Stimulated activated CD4-positive, alpha-beta T cell treated with anti-CD3 and anti-CD28 coated beads, TNF-alpha, amount 100 ng/mL, for 24 hours (primary cell): ENCODE data around the gene SPOCK2.
"Not testable (repeated sequence)": the region's sequence is repeated elsewhere in the genome, so short reads cannot be mapped to it uniquely, and the experiment has no call there.

Experiments used
- DNase-seq, 3 experiments: peaks; one replicate each; pipeline ENCODE4 v3.0.0-alpha.2; 2020; ENCODE audit warnings: low read depth in 3 of 3

The SPOCK2 gene

DNA sequence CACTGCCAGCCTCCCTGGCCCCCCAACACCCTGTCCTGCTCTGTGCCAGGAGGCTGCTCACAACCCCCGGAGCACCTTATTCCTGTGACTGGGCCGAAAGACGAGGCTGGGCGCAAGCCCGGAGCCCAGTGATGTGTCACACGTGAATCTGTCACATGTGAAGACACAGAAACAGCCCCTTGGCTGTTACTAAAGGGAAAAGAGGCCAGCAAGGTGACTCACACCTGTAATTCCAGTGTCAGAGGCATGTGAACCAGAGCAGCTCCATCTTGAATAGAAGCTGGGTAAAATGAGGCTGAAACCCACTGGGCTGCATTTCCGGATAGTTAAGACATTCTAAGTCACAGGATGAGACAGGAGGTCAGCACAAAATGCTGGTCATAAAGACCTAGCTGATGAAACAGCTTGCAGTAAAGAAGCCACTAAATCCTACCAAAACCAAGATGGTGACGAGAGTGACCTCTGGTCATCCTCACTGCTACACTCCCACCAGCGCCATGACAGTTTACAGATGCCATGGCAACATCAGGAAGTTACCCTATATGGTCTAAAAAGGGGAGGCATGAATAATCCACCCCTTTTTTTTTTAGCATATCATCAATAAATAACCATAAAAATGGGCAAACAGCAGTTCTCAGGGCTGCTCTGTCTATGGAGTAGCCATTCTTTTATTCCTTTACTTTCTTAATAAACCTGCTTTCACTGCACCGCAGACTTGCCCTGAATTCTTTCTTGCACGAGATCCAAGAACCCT, 55.8 kb downstream of the SPOCK2 start:
- DNase-seq = not testable (repeated sequence)

DNA sequence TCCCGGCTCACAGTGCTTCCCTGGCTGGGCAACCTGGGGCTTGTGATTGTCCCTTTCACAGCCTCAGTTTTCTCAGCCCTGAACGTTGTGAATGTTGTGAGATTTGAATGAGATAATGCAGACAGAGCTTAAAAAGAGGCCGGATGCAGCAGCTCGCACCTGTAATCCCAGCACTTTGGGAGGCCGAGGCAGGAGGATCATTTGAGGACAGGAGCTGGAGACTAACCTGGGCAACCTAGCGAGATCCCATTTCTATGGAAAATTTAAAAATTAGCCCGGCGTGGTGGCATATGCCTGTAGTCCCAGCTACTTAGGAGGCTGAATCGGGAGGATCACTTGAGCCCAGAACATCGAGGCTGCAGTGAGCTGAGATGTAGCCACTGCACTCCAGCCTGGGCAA, 56.6 kb downstream of the SPOCK2 start:
- no peak for DNase-seq

DNA sequence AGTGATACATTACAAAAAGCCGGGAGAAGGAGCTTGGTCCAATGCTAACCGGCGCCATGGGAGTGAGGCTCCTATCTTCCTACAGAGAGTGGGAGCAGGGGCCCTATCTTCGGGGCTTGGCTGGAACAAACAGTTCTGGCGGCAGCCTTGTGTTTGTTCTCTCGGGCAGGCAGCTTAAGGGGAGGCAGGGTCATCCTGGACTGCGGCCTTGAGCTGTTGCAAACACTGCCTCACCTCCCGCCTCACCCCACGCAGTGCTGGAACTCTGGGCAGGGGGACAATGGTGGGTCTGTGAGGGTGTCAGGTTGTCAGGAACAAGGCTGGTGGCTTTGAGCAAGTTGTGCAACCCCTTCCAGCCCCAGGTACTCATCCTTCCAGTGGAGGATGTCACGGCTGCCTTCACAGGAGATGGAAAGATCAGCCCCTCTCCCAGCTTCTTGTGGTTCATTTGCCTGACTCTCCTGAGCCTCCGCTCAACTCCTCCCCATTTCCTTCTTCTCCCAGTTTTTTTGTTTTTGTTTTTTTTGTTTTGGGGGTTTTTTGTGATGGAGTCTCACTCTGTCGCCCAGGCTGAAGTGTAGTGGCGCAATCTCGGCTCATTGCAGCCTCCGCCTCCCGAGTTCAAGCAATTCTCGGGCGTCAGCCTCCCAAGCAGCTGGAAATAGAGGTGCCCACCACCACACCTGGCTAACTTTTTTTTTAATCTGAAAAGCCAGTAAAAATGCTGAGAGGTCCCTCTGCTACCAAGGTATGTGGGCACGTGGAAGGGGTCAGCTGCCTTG, 57.4 kb downstream of the SPOCK2 start:
- no peak for DNase-seq

DNA sequence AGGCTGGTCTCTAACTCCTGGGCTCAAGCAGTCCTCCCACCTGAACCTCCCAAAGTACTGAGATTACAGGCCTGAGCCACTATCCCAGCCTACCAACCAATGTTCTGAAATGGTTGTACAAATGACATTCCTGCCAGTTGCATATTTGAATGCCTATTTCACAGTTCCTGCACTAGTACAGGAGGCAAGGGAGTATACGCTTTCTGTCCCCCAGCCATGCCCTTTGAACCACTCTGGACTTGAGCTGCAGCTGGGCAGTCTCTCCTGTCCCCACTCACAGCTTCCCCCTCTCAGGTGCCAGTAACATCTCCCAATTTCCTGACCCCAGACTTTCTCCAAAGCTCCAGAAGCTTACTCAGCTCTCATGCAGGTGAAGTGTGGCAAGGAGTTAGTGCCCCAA, 58.9 kb downstream of the SPOCK2 start:
- DNase-seq = no peak

- no peak for DNase-seq
Measured at GRCh38 chr10:72027498-72027897, 60.9 kb downstream of the SPOCK2 start.

GRCh38 chr10:72026278-72027111, 61.9 kb downstream of the SPOCK2 start:
- DNase-seq = no peak

DNA sequence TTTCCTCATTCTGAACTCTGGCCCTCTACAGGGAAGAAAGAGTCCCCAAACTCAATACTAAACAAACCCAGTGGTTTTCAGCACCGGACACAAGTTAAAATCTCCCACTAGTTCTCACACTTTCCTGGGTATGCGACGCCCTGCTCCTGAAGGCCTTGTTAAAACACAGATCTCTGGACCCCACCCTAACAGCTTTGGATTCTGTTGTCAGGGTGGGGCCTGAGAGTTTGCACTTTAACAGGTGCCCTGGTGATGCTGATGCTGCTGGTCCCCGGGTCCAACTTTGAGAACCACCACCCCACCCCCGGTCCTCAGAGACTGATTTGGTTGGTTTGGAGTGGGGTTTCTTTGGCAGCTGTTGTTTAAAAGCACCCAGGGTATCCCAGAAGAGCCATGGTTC, 62.5 kb downstream of the SPOCK2 start:
- no peak for DNase-seq

DNA sequence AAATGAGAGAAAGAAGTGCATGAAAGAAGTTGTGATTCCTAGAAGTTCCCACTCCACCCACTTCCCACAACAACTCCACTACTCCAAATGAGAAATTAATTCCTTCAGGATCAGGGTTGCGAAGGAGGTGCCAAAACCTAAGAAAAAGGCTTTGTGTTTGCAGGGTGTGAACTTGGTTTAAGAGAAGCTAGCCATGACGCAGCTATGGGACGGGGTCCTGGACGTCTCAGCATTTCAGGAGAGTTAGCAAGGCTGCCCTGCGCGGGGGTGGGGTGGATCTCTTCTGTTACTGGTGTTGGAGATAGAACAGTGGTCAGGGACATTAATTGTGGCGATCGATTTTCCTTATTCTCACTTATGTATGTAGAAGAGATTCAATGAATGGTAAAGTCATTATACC, 63.0 kb downstream of the SPOCK2 start:
- DNase-seq = no peak

DNA sequence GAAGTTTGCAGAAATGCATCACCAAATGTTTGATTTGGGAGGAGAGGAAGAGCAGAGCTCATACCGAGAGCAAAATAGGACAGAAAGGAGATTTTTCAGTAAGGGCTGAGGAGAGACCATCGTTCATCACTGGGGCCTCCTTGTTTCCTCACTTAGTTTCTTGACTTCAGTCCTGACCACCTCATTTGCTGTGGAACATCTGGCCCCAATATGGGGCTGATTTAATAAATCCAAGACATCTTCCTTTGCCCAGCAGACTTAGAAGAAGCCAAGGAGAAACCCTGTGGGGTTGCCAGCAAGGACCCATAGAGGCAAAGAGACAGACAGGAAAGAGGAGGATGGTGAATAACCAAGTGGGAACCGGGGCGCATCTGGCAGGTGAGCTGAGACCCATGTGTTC, 63.8 kb downstream of the SPOCK2 start:
- DNase-seq = no peak

- DNase-seq = no peak
Measured at GRCh38 chr10:72022228-72022627, 66.1 kb downstream of the SPOCK2 start.

GRCh38 chr10:72020914-72021809, 67.2 kb downstream of the SPOCK2 start:
- DNase-seq = no peak

- no peak for DNase-seq
Measured at GRCh38 chr10:72019085-72019876, 69.1 kb downstream of the SPOCK2 start.

DNA sequence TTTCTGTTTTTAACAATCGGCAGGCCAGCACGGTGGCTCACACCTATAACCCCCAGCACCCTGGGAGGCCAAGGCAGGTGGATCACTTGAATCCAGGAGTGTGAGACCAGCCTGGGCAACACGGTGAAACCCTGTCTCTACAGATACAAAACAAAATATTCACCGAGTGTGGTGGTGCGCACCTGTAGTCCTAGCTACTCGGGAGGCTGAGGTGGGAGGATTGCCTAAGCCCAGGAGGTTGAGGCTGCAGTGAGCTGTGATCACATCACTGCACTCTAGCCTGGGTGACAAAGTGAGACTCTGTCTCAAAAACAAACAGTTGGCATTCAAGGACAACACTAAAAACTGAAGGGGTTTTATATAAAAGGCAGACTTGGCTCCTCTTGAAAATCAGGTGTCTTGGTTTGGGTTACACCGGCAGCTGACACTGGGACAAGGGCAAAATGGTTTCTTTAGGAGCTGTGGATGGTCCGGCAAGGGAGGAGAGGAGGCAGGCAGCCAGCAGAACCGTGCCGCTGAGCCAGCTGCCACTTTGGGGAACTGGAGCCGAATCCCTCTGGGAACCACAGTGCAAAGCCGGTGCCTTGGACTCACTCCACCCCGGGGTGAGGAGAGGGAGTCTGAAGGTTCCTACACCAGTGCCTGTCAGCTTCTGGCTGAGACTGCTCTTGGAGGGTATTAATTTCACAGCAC, 71.6 kb downstream of the SPOCK2 start:
- no peak for DNase-seq

- DNase-seq = no peak
Measured at GRCh38 chr10:72015841-72016240, 72.5 kb downstream of the SPOCK2 start.

DNA sequence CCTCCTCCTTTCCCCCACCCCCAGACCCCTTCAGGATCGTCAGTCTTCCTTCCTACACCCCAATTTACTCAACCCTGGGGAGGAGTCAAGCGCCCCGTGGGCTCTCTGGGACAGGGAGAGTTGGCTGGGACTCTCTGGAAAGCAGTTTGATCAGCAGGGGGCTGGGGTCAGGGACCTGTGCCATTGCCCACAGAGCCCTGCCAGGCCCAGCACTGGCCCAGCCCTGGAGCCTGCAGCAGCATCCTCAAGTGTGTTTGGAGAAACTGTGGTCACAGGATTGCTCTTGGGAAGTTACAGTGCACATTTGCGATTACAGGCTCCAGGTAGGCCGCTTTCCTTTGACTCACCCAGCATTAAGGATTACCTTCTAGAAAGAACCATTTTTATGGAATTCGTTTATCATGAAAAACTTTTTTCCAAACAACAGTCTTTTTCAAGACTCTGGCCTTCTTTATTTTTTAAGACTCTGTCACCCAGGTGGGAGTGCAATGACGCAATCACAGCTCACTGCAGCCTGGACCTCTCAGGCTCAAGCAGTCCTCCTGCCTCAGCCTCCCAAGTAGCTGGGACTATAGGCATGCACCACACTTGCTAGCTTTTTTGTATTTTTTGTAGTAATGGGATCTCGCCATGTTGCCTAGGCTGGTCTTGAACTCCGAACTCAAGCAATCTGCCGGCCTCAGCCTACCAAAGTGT, 73.4 kb downstream of the SPOCK2 start:
- DNase-seq = no peak

GRCh38 chr10:72014197-72014596, 74.2 kb downstream of the SPOCK2 start:
- no peak for DNase-seq

DNA sequence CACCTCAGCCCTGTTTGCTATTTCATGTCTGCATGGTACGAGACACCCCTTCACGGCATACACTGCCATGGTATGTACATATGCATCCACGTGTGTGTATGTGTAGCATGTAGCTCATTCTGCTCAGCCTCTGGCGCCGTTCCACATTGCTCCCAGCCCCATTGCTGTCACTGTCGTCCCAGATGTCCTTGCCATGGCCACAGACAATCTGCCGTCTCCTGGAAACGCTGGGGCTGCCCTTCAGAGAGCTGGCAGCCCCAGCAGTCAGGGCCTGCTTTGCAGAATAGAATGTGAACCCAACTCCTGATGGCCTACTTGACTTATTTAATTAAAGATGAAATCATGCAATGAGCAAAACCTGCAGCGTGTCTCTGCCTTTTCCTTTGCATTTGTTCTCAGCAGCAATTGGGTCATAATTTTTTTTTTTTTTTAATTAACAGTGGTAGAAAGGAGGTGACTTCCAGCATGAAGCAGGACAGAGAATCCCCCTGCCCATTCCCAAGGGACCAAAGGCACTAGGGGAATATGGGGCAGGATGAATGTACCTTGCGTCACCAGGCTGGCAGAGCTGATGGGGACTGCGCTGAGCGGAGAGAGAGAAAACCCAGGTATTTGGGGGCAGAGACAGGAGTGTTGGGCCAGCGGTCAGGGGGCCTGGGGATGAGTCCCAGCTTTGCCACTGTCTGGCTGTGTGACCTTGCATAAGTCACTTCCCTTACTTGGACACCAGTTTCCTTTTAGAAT, 75.0 kb downstream of the SPOCK2 start:
- DNase-seq = no peak

DNA sequence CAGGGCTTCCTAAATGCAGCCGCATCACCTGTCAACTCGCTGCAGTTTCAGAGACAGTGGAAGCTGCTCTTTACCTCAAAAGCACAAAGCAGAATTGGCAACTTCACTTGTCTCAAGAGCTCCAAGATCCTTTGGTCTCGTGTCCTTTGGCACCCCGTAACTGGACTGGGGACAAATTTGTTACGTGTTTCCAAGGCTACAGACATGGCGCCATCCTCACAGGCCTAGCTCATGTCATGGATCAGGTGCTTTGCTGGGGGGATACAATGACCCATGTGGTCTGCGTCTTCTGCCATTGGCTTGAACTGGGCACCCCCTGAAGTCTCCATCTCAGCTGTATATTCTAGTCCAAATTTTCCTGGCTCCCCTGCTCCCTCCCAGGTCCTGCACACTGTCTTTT, 75.6 kb downstream of the SPOCK2 start:
- no peak for DNase-seq
